ENCODE results near the gene RABGGTB. TPM values are rescaled to one million over a fixed set of nuclear protein-coding genes. Genes with fewer than 3 reads are reported as not detected.
"Not testable (repeated sequence)": the region's sequence is repeated elsewhere in the genome, so short reads cannot be mapped to it uniquely, and the experiment has no call there.

The RABGGTB gene
- total RNA-seq, 4 donors from 2014 or later, result 25.0 to 54.9 (median 46.9) TPM

DNA sequence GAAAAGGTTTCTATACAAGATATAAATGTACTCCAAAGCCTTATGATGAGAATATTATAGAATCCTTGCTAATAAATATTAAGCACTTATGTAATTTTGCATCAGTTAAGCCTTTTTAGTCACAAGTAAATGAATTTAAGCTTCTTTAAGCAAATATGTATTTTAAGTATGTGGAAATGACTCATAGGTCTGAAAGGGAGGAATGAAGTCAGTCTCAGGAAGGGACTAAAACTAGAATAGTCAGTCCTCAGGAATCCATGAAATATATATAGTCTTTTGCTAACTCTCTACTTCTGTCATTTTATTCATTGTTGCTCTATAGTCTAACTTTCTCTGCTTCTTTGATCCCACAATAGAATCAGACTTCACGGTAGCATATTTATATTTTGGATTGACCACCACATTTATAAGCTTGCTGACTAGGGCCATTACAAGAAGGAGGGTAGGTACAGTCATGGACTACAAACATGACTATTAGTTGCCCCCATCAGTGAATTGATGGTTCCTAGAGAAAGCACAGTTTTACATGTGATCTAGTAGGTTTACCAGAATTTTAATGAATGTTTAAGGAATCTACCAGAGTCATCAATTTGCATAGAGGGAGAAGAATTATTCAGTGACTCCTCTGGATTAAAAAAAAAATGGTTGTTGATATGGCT lies 20.2 kb upstream of the RABGGTB start:
- TF ChIP-seq POLR2AphosphoS5 (IDR thresholded peaks at IDR 0.05) (no peak), POLR2A (IDR thresholded peaks at IDR 0.05) (no peak), EP300 (IDR thresholded peaks at IDR 0.05) (no peak)
- TF ChIP-seq, protein P1, sequence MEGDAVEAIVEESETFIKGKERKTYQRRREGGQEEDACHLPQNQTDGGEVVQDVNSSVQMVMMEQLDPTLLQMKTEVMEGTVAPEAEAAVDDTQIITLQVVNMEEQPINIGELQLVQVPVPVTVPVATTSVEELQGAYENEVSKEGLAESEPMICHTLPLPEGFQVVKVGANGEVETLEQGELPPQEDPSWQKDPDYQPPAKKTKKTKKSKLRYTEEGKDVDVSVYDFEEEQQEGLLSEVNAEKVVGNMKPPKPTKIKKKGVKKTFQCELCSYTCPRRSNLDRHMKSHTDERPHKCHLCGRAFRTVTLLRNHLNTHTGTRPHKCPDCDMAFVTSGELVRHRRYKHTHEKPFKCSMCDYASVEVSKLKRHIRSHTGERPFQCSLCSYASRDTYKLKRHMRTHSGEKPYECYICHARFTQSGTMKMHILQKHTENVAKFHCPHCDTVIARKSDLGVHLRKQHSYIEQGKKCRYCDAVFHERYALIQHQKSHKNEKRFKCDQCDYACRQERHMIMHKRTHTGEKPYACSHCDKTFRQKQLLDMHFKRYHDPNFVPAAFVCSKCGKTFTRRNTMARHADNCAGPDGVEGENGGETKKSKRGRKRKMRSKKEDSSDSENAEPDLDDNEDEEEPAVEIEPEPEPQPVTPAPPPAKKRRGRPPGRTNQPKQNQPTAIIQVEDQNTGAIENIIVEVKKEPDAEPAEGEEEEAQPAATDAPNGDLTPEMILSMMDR (IDR thresholded peaks at IDR 0.05), result no peak
- 35 to 83% methylated on average over 1 of the region's 1 CpG for WGBS, 2 donors (ENCODE audit: low coverage in 1 of 2)
- Histone ChIP-seq H3K9me3 (no peaks in the 10 kb centered on the region), H3K27ac (no peak overlapping the region), H3K4me3 (no peak overlapping the region), H3K4me1 (no peaks in the 10 kb centered on the region), H3K36me3 (peaks cover 0 to 8% of the 10 kb centered on the region in 2 donors), H3K27me3 (no peaks in the 10 kb centered on the region)
- ATAC-seq, result no peak

DNA sequence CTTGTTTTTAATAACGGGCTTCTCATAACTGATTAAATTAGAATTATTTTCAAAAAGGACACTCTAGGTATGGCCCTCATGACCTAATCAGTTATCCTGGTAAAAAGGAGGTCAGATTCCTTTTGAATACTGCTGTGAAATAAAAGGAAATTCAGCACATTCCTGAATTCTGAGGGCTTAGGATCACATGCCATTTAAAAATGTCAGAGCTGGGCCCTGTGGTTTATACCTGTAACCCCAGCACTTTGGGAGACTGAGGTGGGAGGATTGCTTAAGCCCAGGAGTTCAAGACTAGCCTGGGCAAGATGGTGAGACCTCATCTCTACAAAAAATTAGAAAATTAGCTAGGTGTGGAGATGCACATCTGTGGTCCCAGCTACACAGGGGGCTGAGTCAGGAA lies 18.0 kb upstream of the RABGGTB start:
- Histone ChIP-seq H3K27ac (no peak overlapping the region), H3K4me3 (no peak overlapping the region), H3K36me3 (peaks cover 0 to 8% of the 10 kb centered on the region in 2 donors), H3K4me1 (no peaks in the 10 kb centered on the region), H3K9me3 (no peaks in the 10 kb centered on the region), H3K27me3 (no peaks in the 10 kb centered on the region)
- TF ChIP-seq, protein P1 (IDR thresholded peaks at IDR 0.05), result no peak
- no peak for TF ChIP-seq POLR2AphosphoS5 (IDR thresholded peaks at IDR 0.05)
- no peak for TF ChIP-seq POLR2A (IDR thresholded peaks at IDR 0.05)
- no peak for TF ChIP-seq EP300 (IDR thresholded peaks at IDR 0.05)
- WGBS, 2 donors (ENCODE audit: low coverage in 1 of 2), result 100% methylated on average over 1 of the region's 1 CpG
- ATAC-seq, result no peak

DNA sequence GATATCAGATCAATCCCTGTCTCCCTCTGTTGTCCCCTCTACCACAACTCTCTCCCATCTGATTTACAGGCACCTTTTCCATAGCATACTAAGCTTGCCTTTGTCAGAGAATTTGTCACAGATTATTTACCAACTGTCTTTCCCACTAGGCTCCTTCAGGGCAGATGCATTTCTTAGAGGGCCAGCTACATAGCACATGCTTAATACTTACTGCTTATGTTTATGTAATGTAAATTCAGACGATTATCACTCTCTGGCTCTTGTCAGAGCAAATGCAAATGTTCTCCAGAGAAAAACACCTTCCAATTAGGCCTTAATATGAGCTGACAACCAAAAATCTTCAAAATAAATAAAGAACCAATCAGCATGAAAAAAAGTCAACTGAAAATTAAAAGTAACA lies 15.3 kb upstream of the RABGGTB start:
- no peak for ATAC-seq

DNA sequence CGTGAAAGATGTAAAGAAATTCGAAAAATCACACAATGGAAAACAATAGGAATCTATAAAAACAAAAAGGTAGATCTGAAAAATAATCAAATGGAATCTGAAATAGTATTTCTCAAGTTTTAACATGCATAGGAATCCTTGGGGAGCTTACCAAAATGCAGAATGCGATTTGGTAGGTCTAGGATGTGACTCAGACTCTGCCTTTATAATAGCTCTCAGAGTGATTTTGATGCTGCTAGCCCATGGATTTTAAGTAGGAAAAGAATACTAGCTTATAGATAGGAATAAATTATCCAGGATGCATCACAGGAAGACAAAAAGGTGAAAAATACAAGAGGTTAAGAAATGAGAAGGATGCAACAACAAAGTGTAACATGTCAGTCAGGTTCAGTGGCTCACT lies 14.1 kb upstream of the RABGGTB start:
- TF ChIP-seq EP300 (IDR thresholded peaks at IDR 0.05) (no peak), POLR2AphosphoS5 (IDR thresholded peaks at IDR 0.05) (no peak), POLR2A (IDR thresholded peaks at IDR 0.05) (no peak)
- TF ChIP-seq, protein P1 (IDR thresholded peaks at IDR 0.05), result no peak
- Histone ChIP-seq H3K4me3 (no peak overlapping the region), H3K27ac (no peak overlapping the region), H3K4me1 (no peaks in the 10 kb centered on the region), H3K9me3 (peaks cover 0 to 4% (median 0%) of the 10 kb centered on the region in 3 donors), H3K27me3 (no peaks in the 10 kb centered on the region), H3K36me3 (no peaks in the 10 kb centered on the region)
- 63 to 70% methylated on average over 2 to 3 of the region's 3 CpGs for WGBS, 2 donors (ENCODE audit: low coverage in 1 of 2)
- ATAC-seq, result no peak

More for the DNA sequence above, 15.3 kb upstream of the RABGGTB start:
- Histone ChIP-seq H3K4me1 (no peaks in the 10 kb centered on the region), H3K27ac (no peak overlapping the region), H3K9me3 (no peaks in the 10 kb centered on the region), H3K27me3 (no peaks in the 10 kb centered on the region), H3K36me3 (no peaks in the 10 kb centered on the region), H3K4me3 (no peak overlapping the region)
- TF ChIP-seq EP300 (IDR thresholded peaks at IDR 0.05) (no peak), POLR2A (IDR thresholded peaks at IDR 0.05) (no peak)
- TF ChIP-seq, protein P1 (IDR thresholded peaks at IDR 0.05), result no peak
- WGBS, 2 donors (ENCODE audit: low coverage in 1 of 2), result 22 to 30% methylated on average over 1 of the region's 1 CpG

DNA sequence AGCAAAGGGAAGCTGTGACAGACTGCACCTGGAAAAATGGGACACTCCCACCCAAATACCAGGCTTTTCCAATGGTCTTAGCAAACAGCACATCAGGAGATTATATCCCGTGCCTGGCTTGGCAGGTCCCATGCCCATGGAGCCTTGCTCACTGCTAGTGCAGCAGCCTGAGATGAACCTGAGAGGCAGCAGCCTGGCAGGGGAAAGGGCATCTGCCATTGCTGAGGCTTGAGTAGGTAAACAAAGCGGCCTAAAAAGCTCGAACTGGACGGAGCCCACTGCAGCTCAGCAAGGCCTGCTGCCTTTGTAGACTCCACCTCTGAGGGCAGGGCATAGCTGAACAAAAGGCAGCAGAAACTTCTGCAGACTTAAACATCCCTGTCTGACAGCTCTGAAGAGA lies 8.2 kb upstream of the RABGGTB start:
- H3K9me3 ChIP-seq, result peaks cover 0 to 22% (median 0%) of the 10 kb centered on the region in 3 donors
- ATAC-seq, H3K4me3 ChIP-seq, H3K4me1 ChIP-seq, H3K27me3 ChIP-seq, H3K36me3 ChIP-seq, H3K27ac ChIP-seq: not testable (repeated sequence)
- WGBS, 2 donors (ENCODE audit: low coverage in 1 of 2), result 80% methylated on average over 1 of the region's 4 CpGs; no CpG with 5 or more reads in 1 of the 2 donors

DNA sequence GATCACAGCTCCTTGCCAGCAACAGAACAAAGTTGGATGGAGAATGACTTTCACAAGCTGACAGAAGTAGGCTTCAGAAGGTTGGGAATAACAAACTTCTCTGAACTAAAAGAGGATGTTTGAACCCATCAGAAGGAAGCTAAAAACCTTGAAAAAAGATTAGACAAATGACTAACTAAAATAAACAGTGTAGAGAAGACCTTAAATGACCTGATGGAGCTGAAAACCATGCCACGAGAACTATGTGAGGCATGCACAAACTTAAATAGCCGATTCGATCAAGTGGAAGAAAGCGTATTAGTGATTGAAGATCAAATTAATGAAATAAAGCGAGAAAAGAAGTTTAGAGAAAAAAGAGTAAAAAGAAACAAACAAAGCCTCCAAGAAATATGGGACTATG lies 7.4 kb upstream of the RABGGTB start:
- 67 to 87% methylated on average over 5 of the region's 5 CpGs for WGBS, 2 donors (ENCODE audit: low coverage in 1 of 2)
- not testable (repeated sequence) for ATAC-seq, H3K36me3 ChIP-seq, H3K4me3 ChIP-seq, H3K27me3 ChIP-seq, H3K4me1 ChIP-seq, H3K27ac ChIP-seq
- peaks cover 0 to 22% (median 0%) of the 10 kb centered on the region in 3 donors for H3K9me3 ChIP-seq

DNA sequence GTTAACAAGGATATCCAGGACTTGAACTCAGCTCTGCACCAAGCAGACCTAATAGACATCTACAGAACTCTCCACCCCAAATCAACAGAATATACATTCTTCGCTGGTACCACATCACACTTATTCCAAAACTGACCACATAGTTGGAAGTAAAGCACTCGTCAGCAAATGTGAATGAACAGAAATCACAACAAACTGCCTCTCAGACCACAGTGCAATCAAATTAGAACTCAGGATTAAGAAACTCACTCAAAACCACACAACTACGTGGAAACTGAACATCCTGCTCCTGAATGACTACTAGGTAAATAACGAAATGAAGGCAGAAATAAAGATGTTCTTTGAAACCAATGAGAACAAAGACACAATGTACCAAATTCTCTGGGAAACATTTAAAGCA lies 5.9 kb upstream of the RABGGTB start:
- 69 to 79% methylated on average over 4 of the region's 4 CpGs for WGBS, 2 donors (ENCODE audit: low coverage in 1 of 2)

DNA sequence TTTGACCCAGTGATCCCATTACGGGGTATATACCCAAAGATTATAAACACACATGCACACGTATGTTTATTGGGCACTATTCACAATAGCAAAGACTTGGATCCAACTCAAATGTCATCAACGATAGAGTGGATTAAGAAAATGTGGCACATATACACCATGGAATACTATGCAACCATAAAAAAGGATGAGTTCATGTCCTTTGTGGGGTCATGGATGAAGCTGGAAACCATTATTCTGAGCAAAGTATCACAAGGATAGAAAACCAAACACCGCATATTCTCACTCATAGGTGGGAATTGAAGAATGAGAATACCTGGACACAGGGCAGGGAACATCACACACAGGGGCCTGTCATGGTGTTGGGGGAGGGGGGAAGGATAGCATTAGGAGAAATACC lies 2.1 kb upstream of the RABGGTB start:
- WGBS, 2 donors (ENCODE audit: low coverage in 1 of 2), result 88 to 93% methylated on average over 4 of the region's 4 CpGs
- not testable (repeated sequence) for H3K27ac ChIP-seq, H3K27me3 ChIP-seq, H3K4me3 ChIP-seq, ATAC-seq, H3K9me3 ChIP-seq, H3K36me3 ChIP-seq
- peaks cover 2 to 33% (median 19%) of the 10 kb centered on the region in 3 donors for H3K4me1 ChIP-seq

More for the DNA sequence above, 5.9 kb upstream of the RABGGTB start:
- not testable (repeated sequence) for H3K27me3 ChIP-seq, H3K4me1 ChIP-seq, H3K4me3 ChIP-seq, ATAC-seq, H3K27ac ChIP-seq, H3K36me3 ChIP-seq
- H3K9me3 ChIP-seq, result peaks cover 0 to 22% (median 0%) of the 10 kb centered on the region in 3 donors

Measured in gastroesophageal sphincter (tissue), 4 donors.